ENCODE data around the gene NBAS.

GRCh38 chr2:15263976-15264685 lies 297.0 kb downstream of the NBAS start:
- no peak for TF ChIP-seq EZH2 (IDR thresholded peaks at IDR 0.05; ENCODE audit: low read depth)
- no peak for TF ChIP-seq CTCF (conservative IDR thresholded peaks at IDR 0.05)
